Osteoblast (primary cell): ENCODE results near the gene MLPH. TPM values are rescaled to one million over a fixed set of nuclear protein-coding genes. Genes with fewer than 3 reads are reported as not detected.

Source experiments
- DNase-seq: peaks from one replicate; pipeline ENCODE4 v3.0.0; 2011; ENCODE audit warnings: low spot score, mixed read lengths; ENCODE audit not compliant: insufficient read length; ENCODE audit errors: missing footprints
- H2AFZ ChIP-seq: 2 replicates; pipeline ENCODE4 v1.6.0; 2011; ENCODE audit warnings: mild to moderate bottlenecking, low read length
- H3K27ac ChIP-seq: 2 replicates; pipeline ENCODE4 v1.5.1; 2011; ENCODE audit warnings: mild to moderate bottlenecking, low read depth, low read length, moderate library complexity
- H3K27me3 ChIP-seq: 2 replicates; pipeline ENCODE4 v1.6.0; 2012; ENCODE audit warnings: mild to moderate bottlenecking, control low read depth, inconsistent platforms, low read length, moderate library complexity; ENCODE audit not compliant: insufficient read depth
- H3K36me3 ChIP-seq: 2 replicates; pipeline ENCODE4 v1.5.1; 2011; ENCODE audit warnings: mild to moderate bottlenecking, low read length, control low read depth, moderate library complexity; ENCODE audit not compliant: insufficient read depth
- H3K4me1 ChIP-seq: 2 replicates; pipeline ENCODE4 v1.5.1; 2011; ENCODE audit warnings: mild to moderate bottlenecking, low read length, control low read depth, moderate library complexity; ENCODE audit not compliant: insufficient read depth
- H3K4me2 ChIP-seq: 2 replicates; pipeline ENCODE4 v1.6.0; 2011; ENCODE audit warnings: mild to moderate bottlenecking, low read length; ENCODE audit not compliant: insufficient read depth
- H3K4me3 ChIP-seq: fragments of 200-600 bp; sonication (generic); 3 replicates; pipeline ENCODE4 v1.5.1; 2012; ENCODE audit warnings: mild to moderate bottlenecking, low read length, inconsistent platforms; ENCODE audit not compliant: insufficient read depth
- H3K79me2 ChIP-seq: 2 replicates; pipeline ENCODE4 v1.6.0; 2012; ENCODE audit warnings: mild to moderate bottlenecking, low read length, control low read depth, inconsistent platforms; ENCODE audit not compliant: insufficient read depth
- H3K9me3 ChIP-seq: 2 replicates; pipeline ENCODE4 v1.5.1; 2011; ENCODE audit warnings: low read depth, low read length, control low read depth
- H4K20me1 ChIP-seq: 2 replicates; pipeline ENCODE4 v1.6.0; 2012; ENCODE audit warnings: mild to moderate bottlenecking, low read length, control low read depth; ENCODE audit not compliant: insufficient read depth
- CTCF ChIP-seq: IDR thresholded peaks from 2 replicates; pipeline ENCODE4 v1.5.1; 2011; ENCODE audit warnings: mild to moderate bottlenecking, low read depth, low read length, moderate library complexity; ENCODE audit errors: extremely low read depth
- total RNA-seq: library from RNA; depleted of rRNA; stranded (reverse); fragments of >200 nt; gene quantifications from 2 replicates; pipeline ENCODE4 v1.2.3, GENCODE V29; 2012

MLPH gene
- total RNA-seq, 1 donor = 25.7 TPM

GRCh38 chr2:237495521-237496117 is 8.6 kb downstream of the MLPH start:
- Histone ChIP-seq H3K4me3 (no peak overlapping the region), H3K27ac (peak overlapping the region; percentile 18), H3K27me3 (no peaks in the 10 kb centered on the region), H3K36me3 (peaks cover 80% of the 10 kb centered on the region), H3K4me1 (peaks cover 22% of the 10 kb centered on the region), H3K4me2 (no peak overlapping the region), H3K9me3 (peaks cover 8% of the 10 kb centered on the region), H3K79me2 (peaks cover 89% of the 10 kb centered on the region), H4K20me1 (no peaks in the 10 kb centered on the region), H2AFZ (no peak overlapping the region)
- TF ChIP-seq CTCF = no peak
- no peak for DNase-seq

- H3K36me3 ChIP-seq = peaks cover 76% of the 10 kb centered on the region
- peaks cover 5% of the 10 kb centered on the region for H3K9me3 ChIP-seq
- no peaks in the 10 kb centered on the region for H4K20me1 ChIP-seq
- no peak overlapping the region for H3K4me3 ChIP-seq
- H3K27me3 ChIP-seq = no peaks in the 10 kb centered on the region
- DNase-seq = no peak
- peaks cover 28% of the 10 kb centered on the region for H3K4me1 ChIP-seq
- H3K4me2 ChIP-seq = no peak overlapping the region
- H3K79me2 ChIP-seq = peaks cover 81% of the 10 kb centered on the region
- no peak overlapping the region for H2AFZ ChIP-seq
- no peak for TF ChIP-seq CTCF
- peak overlapping the region; percentile 97 for H3K27ac ChIP-seq
Measured at GRCh38 chr2:237496428-237496827, 9.4 kb downstream of the MLPH start.

- peaks cover 68% of the 10 kb centered on the region for H3K36me3 ChIP-seq
- DNase-seq = no peak
- no peaks in the 10 kb centered on the region for H3K27me3 ChIP-seq
- TF ChIP-seq CTCF = no peak
- H3K4me2 ChIP-seq = peak overlapping the region; percentile 44
- no peaks in the 10 kb centered on the region for H3K9me3 ChIP-seq
- H3K4me3 ChIP-seq = peak overlapping the region; percentile 23
- H3K4me1 ChIP-seq = peaks cover 36% of the 10 kb centered on the region
- H3K79me2 ChIP-seq = peaks cover 75% of the 10 kb centered on the region
- no peaks in the 10 kb centered on the region for H4K20me1 ChIP-seq
- H3K27ac ChIP-seq = peak overlapping the region; percentile 97
- peak overlapping the region; percentile 19 for H2AFZ ChIP-seq
Measured at GRCh38 chr2:237497009-237497837, 10.2 kb downstream of the MLPH start.

- Histone ChIP-seq H3K27ac (peak overlapping the region; percentile 97), H3K4me3 (peak overlapping the region; percentile 23), H3K27me3 (no peaks in the 10 kb centered on the region), H3K4me2 (peak overlapping the region; percentile 44), H3K36me3 (peaks cover 64% of the 10 kb centered on the region), H3K4me1 (peaks cover 42% of the 10 kb centered on the region), H3K9me3 (no peaks in the 10 kb centered on the region), H3K79me2 (peaks cover 75% of the 10 kb centered on the region), H2AFZ (peak overlapping the region; percentile 19), H4K20me1 (no peaks in the 10 kb centered on the region)
- DNase-seq = peak; percentile 91
- no peak for TF ChIP-seq CTCF
Measured at GRCh38 chr2:237497838-237498186, 10.8 kb downstream of the MLPH start.
